ENCODE data around the gene CCDC124. TPM values are rescaled to one million over a fixed set of nuclear protein-coding genes. Genes with fewer than 3 reads are reported as not detected.

CCDC124 gene
- polyA plus RNA-seq, 1 donor (not counting 4 experiments of a cell fraction or from before 2014, with no cell fraction given) = 58.7 TPM

- Histone ChIP-seq H3K4me1 (ENCODE audit: control insufficient read depth, extremely low read depth, insufficient read depth, low read length) (no peaks in the 10 kb centered on the region), H3K9me1 (ENCODE audit: control insufficient read depth, extremely low read depth, insufficient read depth, low read length) (no peaks in the 10 kb centered on the region), H3K4me2 (ENCODE audit: control insufficient read depth, extremely low read depth, insufficient read depth, low read depth, low read length) (no peak overlapping the region), H3K4me3 (ENCODE audit: control insufficient read depth in 2 of 3, extremely low read depth in 1 of 3, insufficient read depth in 2 of 3, low read depth in 1 of 3, low read length in 3 of 3) (no peak overlapping the region), H3K79me2 (ENCODE audit: control insufficient read depth, insufficient read depth, low read length) (no peaks in the 10 kb centered on the region), H3K27me3 (ENCODE audit: control insufficient read depth, extremely low read depth, insufficient read depth, low read length) (no peaks in the 10 kb centered on the region), H3K9ac (ENCODE audit: control insufficient read depth, extremely low read depth, insufficient read depth, low read length) (no peak overlapping the region), H3K9me3 (ENCODE audit: control insufficient read depth, low read depth, low read length) (no peaks in the 10 kb centered on the region), H4K20me1 (ENCODE audit: control insufficient read depth, extremely low read depth, insufficient read depth, low read length) (peaks cover 2% of the 10 kb centered on the region), H3K36me3 (ENCODE audit: control insufficient read depth in 2 of 2, extremely low read depth in 1 of 2, insufficient read depth in 2 of 2, low read length in 2 of 2) (no peaks in the 10 kb centered on the region), H3K27ac (ENCODE audit: control insufficient read depth, insufficient read depth, low read length) (no peak overlapping the region), H2AFZ (ENCODE audit: control insufficient read depth, low read length) (no peak overlapping the region)
- TF ChIP-seq EZH2 (IDR thresholded peaks at IDR 0.05; ENCODE audit: low read length) (no peak), CTCF (optimal IDR thresholded peaks at IDR 0.05 in 1 of 3, IDR thresholded peaks at IDR 0.05 in 1 of 3, conservative IDR thresholded peaks at IDR 0.05 in 1 of 3; ENCODE audit: extremely low read depth in 1 of 3, insufficient read depth in 2 of 3, low read length in 3 of 3) (no peak)
- no peak for DNase-seq (ENCODE audit: low read depth, low spot score)
- no peak for FAIRE-seq
- dilution Hi-C loops (cut with MboI; ENCODE audit: extremely low pct_ligation_motif_present, low sequenced_read_pairs) = no loop called here
These were observed 40.9 kb downstream of the CCDC124 start for GRCh38 chr19:17973759-17974158.

GRCh38 chr19:17974551-17974950 lies 41.7 kb downstream of the CCDC124 start:
- no peak for TF ChIP-seq EZH2 (IDR thresholded peaks at IDR 0.05; ENCODE audit: low read length)
- no peak for TF ChIP-seq CTCF (optimal IDR thresholded peaks at IDR 0.05 in 1 of 3, IDR thresholded peaks at IDR 0.05 in 1 of 3, conservative IDR thresholded peaks at IDR 0.05 in 1 of 3; ENCODE audit: extremely low read depth in 1 of 3, insufficient read depth in 2 of 3, low read length in 3 of 3)
- DNase-seq (ENCODE audit: low read depth, low spot score) (no peak), FAIRE-seq (no peak)
- Histone ChIP-seq H3K4me2 (ENCODE audit: control insufficient read depth, extremely low read depth, insufficient read depth, low read depth, low read length) (no peak overlapping the region), H3K4me3 (ENCODE audit: control insufficient read depth in 2 of 3, extremely low read depth in 1 of 3, insufficient read depth in 2 of 3, low read depth in 1 of 3, low read length in 3 of 3) (no peak overlapping the region), H2AFZ (ENCODE audit: control insufficient read depth, low read length) (no peak overlapping the region), H3K4me1 (ENCODE audit: control insufficient read depth, extremely low read depth, insufficient read depth, low read length) (no peaks in the 10 kb centered on the region), H3K9me1 (ENCODE audit: control insufficient read depth, extremely low read depth, insufficient read depth, low read length) (no peaks in the 10 kb centered on the region), H3K27me3 (ENCODE audit: control insufficient read depth, extremely low read depth, insufficient read depth, low read length) (no peaks in the 10 kb centered on the region), H3K9ac (ENCODE audit: control insufficient read depth, extremely low read depth, insufficient read depth, low read length) (no peak overlapping the region), H4K20me1 (ENCODE audit: control insufficient read depth, extremely low read depth, insufficient read depth, low read length) (peaks cover 2% of the 10 kb centered on the region), H3K27ac (ENCODE audit: control insufficient read depth, insufficient read depth, low read length) (no peak overlapping the region), H3K9me3 (ENCODE audit: control insufficient read depth, low read depth, low read length) (no peaks in the 10 kb centered on the region), H3K79me2 (ENCODE audit: control insufficient read depth, insufficient read depth, low read length) (no peaks in the 10 kb centered on the region), H3K36me3 (ENCODE audit: control insufficient read depth in 2 of 2, extremely low read depth in 1 of 2, insufficient read depth in 2 of 2, low read length in 2 of 2) (no peaks in the 10 kb centered on the region)
- dilution Hi-C loops (cut with MboI; ENCODE audit: extremely low pct_ligation_motif_present, low sequenced_read_pairs) = no loop called here
